ENCODE data around the gene FTL.

DNA sequence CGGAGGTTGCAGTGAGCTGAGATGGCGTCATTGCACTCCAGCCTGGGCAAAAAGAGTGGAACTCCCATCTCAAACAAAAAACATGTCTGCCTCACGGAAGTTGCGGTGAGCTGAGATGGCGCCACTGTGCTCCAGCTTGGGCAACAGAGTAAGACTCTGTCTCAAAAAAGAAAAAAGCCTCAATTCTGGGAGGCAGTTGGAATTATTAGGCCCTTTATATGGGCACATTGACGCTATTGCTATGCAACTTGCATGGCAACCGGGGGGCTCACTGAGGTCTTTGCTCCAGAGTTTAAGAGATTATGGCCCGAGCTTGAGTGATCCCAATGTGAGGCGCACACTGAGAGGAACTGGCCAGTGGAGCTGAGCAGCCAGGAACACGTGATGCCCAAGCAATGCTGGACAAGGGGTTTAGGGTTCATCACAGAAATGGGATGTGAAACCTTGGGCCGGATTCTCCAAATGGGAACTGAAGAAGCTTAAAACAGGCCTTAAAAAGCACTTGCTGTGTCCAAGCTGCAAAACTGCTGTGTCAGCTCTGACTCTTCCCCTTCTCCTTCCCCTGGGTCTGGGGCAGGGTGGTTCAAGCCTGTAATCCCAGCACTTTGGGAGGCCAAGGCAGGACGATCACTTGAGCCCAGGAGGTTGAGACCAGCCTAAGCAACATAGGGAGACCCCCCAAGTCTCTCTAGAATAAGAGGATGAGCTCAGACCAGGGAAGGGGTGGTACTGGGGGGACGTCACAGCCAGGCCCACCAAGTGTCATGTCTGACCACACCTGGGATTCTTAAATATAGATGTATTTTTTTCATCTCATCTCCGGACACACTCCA is 2.5 kb downstream of the FTL start:
- TF ChIP-seq, protein P1, sequence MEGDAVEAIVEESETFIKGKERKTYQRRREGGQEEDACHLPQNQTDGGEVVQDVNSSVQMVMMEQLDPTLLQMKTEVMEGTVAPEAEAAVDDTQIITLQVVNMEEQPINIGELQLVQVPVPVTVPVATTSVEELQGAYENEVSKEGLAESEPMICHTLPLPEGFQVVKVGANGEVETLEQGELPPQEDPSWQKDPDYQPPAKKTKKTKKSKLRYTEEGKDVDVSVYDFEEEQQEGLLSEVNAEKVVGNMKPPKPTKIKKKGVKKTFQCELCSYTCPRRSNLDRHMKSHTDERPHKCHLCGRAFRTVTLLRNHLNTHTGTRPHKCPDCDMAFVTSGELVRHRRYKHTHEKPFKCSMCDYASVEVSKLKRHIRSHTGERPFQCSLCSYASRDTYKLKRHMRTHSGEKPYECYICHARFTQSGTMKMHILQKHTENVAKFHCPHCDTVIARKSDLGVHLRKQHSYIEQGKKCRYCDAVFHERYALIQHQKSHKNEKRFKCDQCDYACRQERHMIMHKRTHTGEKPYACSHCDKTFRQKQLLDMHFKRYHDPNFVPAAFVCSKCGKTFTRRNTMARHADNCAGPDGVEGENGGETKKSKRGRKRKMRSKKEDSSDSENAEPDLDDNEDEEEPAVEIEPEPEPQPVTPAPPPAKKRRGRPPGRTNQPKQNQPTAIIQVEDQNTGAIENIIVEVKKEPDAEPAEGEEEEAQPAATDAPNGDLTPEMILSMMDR (IDR thresholded peaks at IDR 0.05; ENCODE audit: low read depth, low read length) = no peak; the same call in 1 of the 2 replicates
- TF ChIP-seq EZH2phosphoT487 (IDR thresholded peaks at IDR 0.05; ENCODE audit: low read depth) = no peak
